GM21723 (cell line): ENCODE results near the gene ABHD5.
"Not testable (repeated sequence)": the region's sequence is repeated elsewhere in the genome, so short reads cannot be mapped to it uniquely, and the experiment has no call there.

ENCODE experiments used
- ATAC-seq: cut with Tn5 transposase; IDR thresholded peaks from one replicate; pipeline ENCODE4 v1.9.1; 2021; ENCODE audit warnings: mild to moderate bottlenecking, moderate library complexity; ENCODE audit not compliant: unreplicated experiment

ABHD5 gene

DNA sequence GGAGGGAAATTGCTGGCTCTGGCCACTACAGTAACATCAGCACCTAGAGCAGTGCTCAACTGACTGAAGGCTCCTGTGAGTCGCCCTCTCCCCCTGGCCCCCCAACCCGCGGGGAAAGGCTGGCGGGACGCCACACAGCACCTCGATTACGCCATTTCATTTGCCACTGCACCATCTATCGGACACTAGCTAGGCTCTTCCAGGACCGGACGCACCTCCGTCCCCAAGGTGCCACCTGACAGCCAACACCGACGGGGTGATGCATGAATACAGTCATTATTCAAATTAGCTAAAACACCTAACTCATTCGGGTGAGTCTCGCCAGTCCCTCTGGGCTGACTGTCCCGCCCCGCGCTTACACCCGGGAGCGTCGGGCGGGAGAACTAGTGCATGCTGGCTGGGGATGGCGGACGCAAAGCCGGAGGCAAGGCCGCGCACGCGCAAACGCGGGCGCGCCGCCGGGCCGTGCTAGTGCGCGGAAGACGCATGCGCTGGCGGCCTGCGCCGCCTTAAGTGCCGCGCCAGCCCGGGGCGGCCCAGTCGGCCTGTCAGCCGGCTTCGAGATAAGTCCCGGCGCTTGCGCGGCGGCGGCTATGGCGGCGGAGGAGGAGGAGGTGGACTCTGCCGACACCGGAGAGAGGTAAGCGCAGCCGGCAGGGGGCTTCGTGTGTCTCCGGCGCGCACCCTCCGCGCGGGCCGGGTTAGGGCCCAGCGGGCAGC is at the start of gene ABHD5:
Gene ABHD5, plus strand, starts transcription at position 539 of the 720 bp plus-strand sequence. Its CDS starts 55 bp downstream, at position 594.
- peak; percentile 84 for ATAC-seq

DNA sequence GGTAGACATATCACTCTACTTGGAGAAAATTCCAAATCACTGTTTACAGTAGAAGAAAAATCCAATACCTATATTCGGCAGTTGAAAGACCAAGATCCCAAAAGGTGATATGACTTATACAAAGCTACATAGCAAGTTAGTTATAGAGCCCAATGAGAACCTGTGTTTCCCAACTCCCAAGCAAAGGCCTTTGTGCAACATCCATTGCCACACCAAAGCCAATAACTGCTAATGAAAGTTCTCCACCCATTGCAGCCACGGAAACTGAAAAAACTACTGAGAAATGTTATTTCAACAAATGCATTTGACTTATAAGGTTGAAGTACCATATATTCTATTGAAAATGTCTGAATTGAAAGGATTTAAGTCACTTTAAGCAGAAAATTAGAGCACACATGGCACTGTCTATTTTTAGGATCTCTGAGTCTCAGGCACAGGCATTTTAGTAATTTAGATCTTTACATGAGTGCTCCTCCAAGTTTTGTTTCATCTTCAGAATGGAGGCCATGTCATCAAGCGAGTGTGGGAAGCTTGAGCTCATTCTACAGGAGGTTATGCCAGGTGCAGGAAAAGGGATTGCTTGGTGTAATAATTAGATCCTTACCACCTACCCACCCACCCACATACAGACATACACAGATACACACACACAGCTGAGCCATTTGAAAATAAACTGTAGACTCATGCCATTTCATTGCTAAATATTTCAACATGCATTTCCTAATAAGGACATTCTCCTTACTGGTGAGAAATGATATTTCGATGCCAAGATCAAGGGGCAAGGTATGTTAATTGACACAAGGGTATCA is 49.2 kb upstream of the ABHD5 start:
- no peak for ATAC-seq

DNA sequence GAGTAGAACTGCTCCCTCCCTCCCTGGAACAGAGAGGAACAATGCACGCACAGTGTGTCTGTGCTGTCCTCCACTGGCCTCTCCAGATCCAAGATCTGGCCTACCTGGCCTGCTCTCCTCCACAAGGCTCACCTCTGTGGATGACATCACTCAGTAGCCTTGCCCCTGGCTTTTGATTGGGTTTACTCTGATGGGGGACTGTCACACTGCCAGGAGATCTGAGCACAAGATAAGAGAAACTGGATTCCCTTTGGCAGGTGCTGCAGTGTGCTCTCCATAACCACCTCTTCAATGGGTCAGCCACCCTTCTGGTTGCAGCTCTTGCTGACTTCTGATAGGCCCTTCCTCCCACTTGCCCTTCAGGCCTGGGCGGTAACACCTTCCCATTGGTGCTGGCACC is 46.3 kb upstream of the ABHD5 start:
- ATAC-seq, result no peak

DNA sequence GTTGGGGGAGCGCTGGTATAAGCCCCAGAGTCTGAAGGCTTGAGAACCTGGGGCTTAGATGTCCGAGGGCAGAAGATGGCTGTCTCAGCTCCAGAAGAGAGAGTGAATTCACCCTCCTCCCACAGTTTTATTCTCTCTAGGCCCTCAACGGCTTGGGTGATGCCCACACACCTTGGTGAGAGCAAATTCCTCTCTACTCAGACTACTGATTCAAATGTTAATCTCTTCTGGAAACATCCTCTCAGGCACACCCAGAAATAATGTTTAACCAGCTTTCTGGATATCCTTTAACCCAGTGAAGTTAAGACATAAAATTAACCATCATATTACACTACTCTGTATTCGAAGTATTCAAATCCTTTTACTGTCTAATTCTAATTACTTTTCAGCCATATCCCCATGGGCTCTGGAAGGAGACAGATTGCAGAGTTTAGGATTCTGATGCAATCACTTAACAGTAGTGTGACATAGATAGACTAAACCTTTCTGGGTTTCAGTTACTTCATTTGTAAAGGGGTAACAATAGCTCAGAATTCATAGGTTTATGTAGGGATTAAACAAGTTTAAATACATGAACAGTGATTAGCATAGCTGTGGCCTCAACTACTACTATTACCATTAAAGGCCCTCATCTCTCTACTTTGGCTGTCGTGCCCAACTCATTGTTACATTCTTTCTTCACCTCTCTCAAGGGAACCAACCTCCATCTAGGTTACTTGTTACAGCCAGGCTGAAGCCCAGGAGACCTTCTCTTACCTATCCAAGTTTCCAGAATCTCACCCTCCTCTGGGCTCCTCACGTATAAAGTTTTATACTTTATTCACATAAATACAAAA is 43.2 kb upstream of the ABHD5 start:
- no peak for ATAC-seq

DNA sequence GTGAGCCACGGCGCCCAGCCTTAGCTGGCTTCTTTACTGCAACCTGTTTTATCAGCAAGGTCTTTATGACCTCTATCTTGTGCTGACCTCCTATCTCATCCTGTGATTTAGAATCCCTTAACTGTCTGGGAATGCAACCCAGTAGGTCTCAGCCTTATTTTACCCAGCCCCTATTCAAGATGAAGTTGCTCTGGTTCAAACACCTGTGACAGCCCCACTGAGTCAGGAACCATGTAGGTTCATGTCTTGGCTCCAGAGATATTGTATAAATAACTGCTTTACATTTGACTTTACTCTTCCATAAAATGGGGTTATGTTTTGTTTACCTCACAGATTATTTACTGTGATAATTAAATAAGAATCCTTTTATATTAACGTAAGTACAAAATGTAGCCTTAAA is 41.8 kb upstream of the ABHD5 start:
- ATAC-seq, result no peak

DNA sequence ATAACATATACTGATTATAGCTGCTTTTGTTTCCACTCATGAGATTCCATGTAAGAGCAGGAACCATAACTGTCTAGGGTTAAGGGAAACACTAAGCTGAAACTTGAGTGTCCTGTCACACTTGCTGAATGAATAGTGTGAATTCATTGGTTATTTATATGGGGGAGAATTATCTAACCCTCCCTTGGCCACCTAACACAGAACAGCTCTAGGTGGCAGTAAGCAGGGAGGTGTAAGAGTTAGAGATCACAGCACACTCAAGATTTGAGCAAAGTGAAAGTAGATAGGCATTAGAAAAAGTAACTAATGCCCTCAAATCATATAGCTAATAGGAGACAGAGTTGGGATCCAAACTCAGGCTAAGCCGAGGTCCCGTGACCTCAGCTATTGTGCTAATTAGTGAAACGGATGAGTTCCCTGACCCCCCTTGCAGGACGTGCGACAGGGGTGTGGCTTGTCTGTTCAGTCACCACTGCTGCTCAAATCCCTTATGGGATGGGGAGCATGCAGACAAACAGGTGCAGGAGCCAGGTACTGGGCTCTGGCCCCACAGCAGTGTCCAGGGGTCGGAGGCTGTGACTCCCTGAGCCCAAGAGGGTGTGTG is 41.3 kb upstream of the ABHD5 start:
- ATAC-seq, result no peak

DNA sequence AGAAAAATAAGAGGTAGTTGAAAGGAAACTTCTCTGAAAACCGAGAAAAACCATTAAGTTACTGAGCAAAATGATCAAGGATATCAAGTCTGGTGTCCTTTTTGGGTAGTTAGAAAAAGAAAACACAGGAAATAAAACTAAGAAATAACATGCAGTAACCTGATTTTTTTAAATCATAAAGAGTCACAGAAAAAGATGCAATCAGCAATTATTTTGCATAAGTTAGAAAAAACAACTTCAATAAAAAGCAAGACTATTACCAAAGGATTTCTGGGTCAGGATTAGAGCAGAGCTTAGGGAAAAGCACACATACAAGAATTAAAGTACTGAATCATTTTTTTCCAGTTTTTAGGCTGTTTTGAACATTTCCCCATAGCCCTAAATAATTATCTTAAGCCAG is 40.4 kb upstream of the ABHD5 start:
- ATAC-seq, result no peak

DNA sequence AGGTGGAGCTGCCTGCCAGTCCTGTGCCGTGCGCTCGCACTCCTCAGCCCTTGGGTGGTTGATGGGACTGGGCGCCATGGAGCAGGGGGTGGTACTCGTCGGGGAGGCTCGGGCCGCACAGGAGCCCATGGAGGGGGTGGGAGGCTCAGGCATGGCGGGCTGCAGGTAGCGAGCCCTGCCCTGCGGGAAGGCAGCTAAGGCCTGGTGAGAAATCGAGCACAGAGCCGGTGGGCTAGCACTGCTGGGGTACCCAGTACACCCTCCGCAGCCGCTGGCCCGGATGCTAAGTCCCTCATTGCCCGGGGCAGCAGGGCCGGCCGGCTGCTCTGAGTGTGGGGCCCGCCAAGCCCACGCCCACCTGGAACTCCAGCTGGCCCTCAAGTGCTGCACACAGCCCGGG is 34.3 kb upstream of the ABHD5 start:
- ATAC-seq, result not testable (repeated sequence)

DNA sequence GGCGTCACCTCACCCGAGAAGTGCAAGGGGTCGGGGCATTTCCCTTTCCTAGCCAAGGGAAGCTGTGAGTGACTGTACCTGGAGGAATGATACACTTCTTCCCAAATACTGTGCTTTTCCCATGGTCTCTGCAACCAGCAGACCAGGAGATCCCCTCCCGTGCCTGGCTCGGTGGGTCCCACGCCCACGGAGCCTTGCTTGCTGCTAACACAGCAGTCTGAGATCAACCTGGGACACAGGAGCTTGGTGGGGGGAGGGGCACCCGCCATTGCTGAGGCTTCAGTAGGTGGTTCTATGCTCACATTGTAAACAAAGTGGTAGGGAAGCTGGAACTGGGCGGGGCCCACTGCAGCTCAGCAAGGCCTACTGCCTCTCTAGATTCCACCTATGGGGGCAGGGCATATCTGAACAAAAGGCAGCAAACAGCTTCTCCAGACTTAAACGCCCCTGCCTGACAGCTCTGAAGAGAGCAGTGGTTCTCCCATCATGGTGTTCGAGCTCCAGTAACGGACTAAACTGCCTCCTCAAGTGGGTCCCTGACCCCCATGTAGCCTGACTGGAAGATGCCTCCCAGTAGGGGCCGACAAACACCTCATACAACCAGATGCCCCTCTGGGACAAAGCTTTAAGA is 31.4 kb upstream of the ABHD5 start:
- no peak for ATAC-seq

DNA sequence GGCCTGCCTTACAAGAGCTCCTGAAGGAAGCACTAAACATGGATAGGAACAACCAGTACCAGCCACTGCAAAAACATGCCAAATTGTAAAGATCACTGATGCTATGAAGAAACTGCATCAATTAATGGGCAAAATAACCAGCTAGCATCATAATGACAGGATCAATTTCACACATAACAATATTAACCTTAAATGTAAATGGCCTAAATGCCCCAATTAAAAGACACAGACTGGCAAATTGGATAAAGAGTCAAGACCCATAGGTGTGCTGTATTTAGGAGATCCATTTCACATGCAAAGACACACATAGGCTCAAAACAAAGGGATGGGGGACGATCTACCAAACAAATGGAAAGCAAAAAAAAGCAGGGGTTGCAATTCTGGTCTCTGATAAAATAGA is 29.4 kb upstream of the ABHD5 start:
- not testable (repeated sequence) for ATAC-seq

DNA sequence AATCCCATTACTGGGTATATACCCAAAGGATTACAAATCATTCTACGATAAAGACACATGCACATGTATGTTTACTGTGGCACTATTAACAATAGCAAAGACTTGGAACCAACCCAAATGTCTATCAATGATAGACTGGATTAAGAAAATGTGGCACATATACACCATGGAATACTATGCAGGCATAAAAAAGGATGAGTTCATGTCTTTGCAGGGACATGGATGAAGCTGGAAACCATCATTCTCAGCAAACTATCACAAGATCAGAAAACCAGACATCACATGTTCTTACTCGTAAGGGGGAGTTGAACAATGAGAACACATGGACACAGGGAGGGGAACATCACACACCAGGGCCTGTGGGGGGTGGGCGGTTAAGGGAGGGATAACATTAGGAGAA is 25.7 kb upstream of the ABHD5 start:
- ATAC-seq, result not testable (repeated sequence)

DNA sequence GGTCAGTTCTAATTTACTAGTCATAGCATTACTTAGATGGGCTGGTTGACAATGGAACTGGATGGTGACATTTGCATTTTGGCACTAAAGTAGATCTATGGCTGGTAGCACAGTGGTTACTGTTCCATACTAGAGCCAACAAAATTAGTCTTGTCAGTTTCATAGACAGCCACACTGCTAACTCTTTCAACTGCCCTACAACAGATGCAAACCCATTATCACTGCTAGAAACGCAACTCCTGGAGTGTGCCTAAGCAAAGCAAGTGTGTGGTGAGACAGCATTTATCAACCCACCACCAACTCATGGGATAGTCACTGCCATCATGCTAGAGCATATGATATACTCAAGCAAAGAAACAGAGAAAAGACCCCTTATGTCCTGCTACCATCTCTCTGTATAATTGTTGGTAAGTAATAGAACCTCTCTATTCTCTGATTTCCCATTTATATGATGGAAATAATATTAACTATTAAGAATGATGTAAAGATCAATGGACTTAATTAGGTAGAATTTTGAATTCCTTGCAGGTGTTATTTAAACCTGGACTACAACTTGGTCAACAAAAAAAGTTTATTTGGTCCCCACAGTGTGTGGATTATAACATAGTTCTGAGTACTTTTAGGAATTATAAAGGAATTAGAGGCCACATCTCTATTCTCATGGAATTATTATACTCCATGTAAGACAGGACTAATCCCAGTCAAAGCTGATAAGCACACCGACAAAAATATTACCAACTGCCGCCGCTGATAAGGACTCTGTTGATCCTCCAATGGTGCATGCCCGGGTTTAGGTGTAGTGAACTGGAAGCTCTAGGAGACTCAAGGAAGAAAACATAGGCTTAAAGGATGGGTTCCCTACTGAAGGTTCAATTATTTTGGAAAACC is 19.9 kb upstream of the ABHD5 start:
- ATAC-seq, result no peak

DNA sequence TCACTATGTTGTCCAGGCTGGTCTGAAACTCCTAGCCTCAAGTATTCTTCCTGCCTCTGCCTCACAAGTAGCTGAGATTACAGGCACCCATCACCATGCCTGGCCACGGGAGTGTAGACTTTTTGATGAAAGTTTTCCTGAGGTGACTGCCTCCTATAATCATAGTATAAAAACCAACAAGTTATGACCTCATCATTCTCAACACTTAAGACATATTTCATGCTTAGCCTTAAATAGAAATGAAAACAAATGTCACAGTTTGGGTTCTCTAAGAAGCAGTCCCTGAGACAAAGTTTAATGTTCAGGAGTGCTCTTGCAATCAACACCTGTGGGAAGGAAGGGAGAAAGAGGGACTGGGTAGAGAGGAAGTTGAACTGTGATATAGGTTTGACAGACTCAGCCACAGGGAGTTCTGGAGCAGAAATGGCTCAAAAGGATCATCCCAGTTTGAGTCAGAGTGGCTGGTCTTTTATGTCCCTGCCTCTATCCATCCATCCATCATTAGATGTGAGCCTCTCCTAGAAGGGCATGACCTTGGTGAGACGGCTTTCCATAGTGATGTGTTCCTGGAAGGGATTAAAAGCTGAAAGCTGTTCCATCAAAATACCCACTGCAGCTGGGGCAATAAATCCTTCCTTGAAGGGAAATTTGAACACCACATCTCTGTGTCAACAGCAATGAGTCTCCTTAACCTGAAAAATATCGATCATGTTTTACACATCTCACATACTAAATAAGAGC is 16.2 kb upstream of the ABHD5 start:
- no peak for ATAC-seq

DNA sequence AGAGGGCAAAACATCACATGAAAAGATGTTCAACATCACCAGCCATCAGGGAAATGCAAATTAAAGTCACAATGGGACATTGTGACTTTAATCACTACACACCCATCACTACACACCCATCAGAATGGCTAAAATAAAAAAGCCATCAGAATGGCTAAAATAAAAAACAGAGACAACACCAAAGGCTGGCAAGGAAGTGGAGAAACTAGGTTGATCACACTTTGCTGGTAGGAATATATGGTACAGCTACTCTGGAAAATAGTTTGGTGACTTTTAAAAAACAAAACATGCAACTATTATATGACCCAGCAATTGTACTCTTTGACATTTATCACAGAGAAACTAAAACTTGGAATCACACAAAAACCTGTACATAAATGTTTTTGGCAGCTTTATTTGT is 15.1 kb upstream of the ABHD5 start:
- ATAC-seq, result no peak

DNA sequence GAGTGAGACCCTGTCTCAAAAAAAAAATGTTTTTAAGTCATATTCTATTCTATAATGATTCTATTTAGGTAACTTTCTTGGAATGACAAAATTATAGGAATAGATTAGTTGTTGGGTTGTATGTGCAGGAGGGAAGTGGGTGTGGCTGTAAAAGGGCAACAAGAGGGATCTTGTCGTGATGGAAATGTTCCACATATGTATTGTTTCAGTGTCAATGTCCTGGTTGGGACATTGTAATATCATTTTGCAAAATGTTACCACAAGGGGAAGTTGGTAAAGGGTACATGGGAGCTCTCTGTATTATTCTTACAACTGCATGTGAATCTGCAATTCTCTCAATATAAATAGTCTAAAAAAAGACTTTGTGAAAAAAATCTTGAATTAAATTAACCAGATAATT is 14.3 kb upstream of the ABHD5 start:
- ATAC-seq, result no peak

DNA sequence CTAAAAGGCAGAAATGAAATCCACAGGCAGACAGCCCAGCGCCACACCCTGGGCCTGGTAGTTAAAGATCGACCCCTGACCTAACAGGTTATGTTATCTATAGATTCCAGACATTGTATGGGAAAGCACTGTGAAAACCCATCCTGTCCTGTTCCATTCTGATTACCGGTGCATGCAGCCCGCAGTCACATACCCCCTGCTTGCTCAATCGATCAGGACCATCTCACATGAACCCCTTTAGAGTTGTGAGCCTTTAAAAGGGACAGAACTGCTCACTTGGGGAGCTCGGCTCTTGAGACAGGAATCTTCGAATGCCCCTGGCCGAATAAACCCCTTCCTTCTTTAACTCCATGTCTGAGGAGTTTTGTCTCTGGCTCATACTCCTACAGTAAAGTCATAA is 12.4 kb upstream of the ABHD5 start:
- ATAC-seq, result not testable (repeated sequence)

DNA sequence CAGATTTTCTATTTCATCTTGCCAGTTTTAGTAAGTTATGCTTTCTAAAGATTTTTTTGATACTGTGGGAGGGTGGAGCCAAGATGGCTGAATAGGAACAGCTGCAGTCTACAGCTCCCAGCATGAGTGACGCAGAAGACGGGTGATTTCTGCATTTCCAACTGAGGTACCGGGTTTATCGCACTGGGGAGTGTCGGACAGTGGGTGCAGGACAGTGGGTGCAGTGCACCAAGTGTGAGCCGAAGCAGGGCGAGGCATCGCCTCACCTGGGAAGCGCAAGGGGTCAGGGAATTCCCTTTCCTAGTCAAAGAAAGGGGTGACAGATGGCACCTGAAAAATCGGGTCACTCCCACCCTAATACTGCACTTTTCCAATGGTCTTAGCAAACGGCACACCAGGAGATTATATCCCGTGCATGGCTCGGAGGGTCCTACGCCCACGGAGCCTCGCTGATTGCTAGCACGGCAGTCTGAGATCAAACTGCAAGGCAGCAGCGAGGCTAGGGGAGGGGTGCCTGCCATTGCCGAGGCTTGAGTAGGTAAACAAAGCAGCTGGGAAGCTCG is 11.8 kb upstream of the ABHD5 start:
- ATAC-seq, result not testable (repeated sequence)

DNA sequence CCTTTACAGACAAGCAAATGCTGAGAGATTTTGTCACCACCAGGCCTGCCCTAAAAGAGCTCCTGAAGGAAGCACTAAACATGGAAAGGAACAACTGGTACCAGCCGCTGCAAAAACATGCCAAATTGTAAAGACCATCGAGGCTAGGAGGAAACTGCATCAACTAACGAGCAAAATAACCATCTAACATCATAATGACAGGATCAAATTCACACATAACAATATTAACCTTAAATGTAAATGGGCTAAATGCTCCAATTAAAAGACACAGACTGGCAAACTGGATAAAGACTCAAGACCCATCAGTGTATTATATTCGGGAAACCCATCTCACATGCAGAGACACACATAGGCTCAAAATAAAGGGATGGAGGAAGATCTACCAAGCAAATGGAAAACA is 9.9 kb upstream of the ABHD5 start:
- not testable (repeated sequence) for ATAC-seq

DNA sequence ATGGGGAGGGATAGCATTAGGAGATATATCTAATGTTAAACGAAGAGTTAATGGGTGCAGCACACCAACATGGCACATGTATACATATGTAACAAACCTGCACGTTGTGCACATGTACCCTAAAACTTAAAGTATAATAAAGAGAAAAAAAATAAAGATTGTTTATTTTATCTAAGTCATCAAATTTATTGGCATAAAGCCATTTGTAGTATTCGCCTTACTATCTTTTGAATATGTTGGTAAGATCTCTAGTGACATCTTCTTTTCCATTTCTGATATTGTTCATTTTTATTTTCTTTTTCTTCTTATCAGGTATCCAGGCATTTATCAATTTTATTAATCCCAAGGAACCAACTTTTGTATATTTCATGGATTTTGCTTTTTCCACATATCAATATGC is 5.8 kb upstream of the ABHD5 start:
- ATAC-seq, result no peak
